Ramos (cell line): ENCODE results near the gene LRRC46.

ENCODE experiments used
- in situ Hi-C: fragments of 300-500 bp; cut with MboI; formaldehyde crosslinking; loops from one replicate; pipeline ENCODE4 v1.14.3; 2022; ENCODE audit warnings: low sequenced_read_pairs; ENCODE audit not compliant: unreplicated experiment

LRRC46 gene

GRCh38 chr17:47808830-47809480 is 22.5 kb upstream of the LRRC46 start:
- in situ Hi-C loops, result no loop called here

- in situ Hi-C loops, result no loop called here
Observed at GRCh38 chr17:47810200-47810821, 21.2 kb upstream of the LRRC46 start.

DNA sequence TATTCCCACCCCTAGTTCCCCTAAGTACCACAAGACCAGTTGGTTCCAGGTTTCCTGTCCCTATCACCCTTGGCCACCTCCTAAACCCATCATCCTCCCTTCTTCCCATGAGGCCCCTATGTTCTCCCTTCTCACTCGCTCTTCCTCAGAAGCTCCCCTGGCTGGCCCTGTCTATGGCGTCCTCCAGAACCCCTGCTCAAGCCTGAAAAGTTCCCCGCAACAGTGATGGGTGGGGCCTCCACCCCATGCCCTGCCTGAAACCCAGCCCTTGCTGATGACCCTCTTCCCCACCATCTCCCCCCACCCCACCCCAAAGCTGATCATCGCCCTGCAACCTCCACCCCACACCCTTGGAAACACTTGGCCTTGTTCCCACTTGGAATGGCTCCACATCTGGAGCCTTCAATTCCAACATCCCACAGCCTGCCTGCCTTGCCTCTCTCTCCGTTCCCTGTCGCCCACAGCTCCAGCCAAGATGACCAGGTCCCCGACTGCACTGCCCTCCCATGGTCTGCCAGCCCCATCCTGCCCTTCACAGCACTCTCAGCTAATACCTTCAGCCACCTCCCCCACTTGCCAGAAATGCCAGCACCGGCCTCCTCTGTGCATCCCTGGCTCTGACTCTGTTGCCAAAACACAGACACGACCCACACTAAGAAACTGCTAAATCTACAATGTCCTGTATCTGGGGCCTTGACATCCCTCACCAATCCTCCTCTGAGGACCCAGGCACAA is 20.4 kb upstream of the LRRC46 start:
- in situ Hi-C loops, result no loop called here

GRCh38 chr17:47811709-47812108 is 19.8 kb upstream of the LRRC46 start:
- in situ Hi-C loops, result no loop called here

DNA sequence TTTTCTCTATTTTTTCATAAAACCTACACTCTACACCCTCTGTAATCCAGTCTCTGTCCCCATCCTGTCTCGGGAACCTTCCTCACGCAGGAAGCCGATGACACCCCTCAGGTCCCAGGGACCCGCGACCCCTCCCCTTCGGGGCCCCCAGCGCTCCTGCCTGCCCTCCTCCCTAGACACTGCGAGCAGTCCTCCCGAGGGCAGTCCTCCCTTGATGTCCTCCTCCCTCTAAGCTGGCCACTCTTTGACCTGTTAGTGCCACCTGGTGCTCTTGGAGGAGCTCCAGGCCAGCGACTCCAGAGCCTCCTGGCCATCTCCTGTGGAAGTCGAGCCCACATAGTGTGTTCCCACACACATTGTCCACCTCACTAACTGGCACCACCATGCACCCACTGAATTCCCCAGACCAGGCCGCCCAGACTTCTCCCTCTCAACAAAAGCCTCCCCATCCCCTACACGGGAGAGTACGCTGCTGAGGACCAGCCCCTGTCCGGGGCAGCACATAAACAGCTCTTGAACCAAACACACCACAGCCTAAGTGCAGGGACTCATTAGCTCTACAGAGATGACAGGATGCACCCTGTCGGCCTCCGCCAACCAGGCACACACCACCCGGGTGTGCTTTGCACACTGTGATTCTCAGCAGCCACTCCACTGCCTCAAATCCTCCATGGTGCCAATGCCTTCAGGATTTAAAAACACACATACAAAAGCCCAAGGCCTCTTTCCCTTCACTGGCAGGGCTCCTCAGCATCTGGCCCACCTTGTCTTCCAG is 19.1 kb upstream of the LRRC46 start:
- in situ Hi-C loops, result no loop called here

- in situ Hi-C loops, result no loop called here
Observed at GRCh38 chr17:47813077-47813476, 18.4 kb upstream of the LRRC46 start.

DNA sequence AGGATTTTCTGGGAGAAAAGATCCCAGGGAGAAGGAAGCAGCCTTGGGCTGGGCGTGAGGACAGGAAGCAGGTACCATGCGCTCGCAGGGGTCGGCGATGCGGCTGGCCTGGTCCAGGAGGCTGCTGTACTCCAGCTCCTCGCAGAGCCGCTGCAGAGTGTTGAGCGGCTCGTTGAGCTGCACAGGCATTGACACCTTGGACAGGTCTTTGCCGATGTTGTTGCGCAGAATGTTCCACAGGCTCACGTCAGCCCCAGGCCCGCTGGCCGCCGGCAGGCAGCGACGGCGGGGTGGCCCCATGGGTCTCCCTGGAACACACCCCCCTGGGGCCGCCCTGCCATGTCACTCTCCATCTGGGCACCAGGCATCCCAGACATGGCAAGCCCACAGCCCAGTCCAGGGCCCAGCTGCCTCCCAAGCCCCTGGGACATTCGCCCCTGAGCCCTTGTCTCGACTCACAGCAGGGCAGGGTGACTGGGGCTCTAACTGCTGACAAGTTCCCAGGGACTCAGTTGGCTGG is 17.9 kb upstream of the LRRC46 start:
- in situ Hi-C loops, result no loop called here

DNA sequence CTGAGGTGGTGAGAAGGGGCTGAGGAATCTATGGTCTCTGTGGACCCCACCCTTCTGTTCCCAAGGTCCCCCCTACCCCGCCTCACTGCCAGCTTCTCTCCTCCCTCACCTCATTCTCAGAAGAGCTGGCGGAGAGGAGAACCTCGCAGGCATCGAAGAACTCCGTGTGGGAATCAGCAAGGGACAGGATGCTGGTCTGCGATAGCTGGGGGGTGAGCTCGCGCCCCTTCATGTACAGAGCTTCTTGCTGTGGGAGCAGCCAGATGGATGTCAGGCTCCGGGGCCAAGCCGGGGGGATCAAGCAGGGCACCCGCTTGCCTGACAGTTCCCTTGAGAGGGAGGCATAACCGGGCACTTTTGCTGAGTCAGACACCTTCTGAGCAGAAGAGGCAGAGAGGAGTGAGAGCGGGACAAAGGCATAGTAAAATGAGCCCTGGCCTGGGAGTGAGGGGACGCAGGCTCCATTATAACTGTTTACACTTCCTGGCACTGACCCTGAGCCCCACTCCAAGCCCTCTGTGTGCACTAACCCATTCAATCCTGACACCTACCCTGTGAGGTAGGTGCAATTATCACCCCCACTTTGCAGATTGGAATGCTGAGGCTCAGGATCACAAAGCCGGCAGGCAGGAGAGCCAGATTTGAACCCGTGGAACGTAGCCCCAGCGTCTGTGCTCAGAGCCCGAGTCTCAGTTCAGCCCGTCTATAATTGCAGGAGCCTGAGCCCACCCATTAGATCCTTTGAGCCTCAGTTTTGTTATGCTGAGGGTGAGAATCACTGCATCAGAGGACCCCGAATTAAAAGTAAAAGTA is 16.2 kb upstream of the LRRC46 start:
- in situ Hi-C loops, result no loop called here

DNA sequence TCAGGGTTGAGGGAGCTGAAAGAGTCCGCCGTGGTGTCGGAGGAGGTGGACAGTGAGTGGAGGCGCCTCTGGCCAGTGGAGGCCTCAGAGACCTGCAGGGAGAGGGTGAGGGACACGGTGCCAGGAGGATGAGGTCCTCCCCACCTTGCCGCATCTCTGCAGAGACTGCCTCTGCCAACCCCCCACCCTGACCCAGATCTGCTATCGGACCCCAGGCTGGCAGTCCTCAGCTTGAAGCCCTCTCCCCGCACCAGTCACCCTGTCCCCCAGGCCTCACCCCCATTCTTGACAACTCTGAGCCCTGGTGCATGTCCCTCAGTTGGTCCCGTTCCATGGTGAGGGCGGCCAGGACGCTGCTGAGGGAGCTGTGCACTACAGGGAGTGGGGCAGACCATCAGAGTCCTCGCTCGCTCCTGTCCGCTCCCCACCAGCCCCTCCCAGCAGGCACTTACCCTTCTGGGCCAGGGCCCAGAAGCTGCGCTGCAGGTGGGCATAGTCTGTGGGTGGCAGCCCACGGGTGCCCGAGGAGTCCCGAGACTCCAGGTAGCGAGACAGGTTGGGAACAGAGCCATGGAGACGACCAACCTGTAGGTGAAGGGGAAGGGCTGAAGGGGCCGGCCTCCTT is 15.2 kb upstream of the LRRC46 start:
- in situ Hi-C loops, result no loop called here

DNA sequence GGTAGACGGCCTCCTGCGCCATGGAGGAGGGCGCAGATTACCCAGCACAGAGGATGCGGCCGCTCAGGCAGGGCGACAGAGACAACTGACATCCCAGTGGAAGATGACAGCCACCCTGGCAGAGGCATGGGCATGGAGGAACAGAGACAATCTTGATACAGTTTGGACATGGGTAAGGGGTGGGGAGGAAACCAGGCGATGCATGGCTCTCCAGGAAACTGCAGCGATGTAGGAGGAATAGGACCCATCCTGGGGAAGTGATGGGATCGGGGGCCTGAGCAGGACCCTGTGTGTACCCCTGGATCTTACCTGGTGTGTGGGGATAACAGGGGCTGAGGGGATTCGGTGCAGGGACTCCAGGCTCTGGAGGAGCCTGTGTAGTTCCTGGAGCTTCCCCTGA is 14.5 kb upstream of the LRRC46 start:
- in situ Hi-C loops, result no loop called here

- in situ Hi-C loops, result no loop called here
Observed at GRCh38 chr17:47818002-47818695, 13.3 kb upstream of the LRRC46 start.

DNA sequence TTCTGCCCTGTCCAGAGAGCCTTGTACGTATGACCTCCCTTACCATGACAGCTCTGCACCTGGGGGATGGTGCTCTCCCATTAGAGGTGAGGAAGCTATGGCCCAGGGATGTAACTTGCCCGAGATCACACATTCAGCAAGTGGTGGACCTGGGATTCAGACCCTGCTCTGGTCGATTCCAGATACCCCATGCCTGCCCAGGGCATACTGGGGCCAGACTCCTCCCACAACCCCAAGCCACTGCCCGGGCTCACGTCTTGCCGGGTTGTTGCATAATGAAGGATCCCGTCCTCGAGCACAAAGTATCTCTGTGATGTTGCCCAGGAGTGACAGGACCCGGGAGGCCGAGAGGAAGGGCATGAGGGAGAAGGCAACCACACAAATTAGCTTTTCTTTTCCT is 12.0 kb upstream of the LRRC46 start:
- in situ Hi-C loops, result no loop called here

GRCh38 chr17:47820033-47820789 is 11.3 kb upstream of the LRRC46 start:
- in situ Hi-C loops, result no loop called here

DNA sequence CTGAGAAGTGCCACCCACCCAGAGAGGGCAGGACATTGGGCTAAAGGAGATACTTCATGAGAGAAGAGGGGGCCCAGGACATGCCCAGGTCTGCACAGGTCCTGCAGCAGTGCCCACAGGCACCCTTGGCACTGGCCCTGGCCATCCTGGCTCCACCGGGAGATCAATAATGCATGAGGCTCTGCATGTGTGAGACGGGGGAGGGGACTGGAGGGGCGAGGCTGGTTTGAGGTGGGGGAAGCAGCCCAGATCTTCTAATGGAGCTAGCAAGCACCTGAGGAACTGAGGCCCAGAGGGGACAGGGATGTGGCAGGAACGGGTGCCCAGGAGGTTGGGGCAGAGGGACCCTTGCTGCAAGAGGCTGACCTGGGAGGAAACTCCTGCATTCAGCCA is 10.4 kb upstream of the LRRC46 start:
- in situ Hi-C loops, result no loop called here

DNA sequence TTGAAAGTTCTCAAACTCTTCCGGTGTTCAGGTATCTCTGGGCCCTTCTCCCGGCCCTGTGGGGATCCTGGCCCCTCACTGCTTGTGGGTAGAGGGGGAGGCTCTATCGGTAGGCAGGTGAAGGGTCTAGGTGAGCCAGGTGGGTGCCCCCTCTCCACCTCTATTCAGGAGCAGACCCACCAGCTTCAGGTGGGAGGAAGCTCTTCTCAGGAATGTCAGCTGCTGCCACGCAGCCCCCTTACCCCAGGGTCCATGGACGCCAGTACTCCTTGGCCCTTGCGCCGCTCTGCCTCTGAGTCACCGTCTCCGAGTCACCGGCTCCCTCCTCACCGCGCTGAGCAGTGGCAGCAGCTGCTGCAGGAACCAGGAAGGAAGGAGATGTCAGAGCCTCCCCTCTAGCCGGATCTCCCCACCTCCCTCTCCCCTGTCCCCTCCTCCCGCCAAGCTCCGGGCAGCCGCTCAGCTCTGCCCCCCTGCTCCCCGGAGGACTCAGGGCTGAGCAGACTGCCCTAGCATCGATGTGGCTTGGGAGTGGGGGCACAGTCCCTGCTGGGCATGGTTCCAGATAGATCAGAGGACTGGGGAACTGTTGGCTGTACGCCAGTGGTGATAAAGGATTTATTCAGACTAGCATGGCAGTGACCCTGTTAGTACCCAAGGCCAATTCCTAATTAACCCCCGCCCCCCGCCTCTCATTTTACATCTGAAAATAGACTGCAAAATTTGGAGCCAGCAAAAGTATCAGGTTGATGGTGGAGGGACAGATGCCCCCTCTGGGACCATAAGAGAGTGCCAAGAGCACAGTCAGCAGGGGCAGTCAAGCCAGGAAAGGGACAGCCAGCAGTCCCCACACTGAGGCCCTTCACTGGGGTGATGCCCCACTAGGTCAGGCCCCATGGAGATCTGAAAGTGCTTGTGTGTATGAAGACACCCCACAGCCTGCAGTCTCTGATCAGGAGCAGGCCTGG is 9.8 kb upstream of the LRRC46 start, which contains the start of gene OSBPL7:
OSBPL7 (minus strand) TSS at position 371 of the 968 bp plus-strand sequence. CDS start 1,516 bp downstream, outside the sequence.
- in situ Hi-C loops, result no loop called here

DNA sequence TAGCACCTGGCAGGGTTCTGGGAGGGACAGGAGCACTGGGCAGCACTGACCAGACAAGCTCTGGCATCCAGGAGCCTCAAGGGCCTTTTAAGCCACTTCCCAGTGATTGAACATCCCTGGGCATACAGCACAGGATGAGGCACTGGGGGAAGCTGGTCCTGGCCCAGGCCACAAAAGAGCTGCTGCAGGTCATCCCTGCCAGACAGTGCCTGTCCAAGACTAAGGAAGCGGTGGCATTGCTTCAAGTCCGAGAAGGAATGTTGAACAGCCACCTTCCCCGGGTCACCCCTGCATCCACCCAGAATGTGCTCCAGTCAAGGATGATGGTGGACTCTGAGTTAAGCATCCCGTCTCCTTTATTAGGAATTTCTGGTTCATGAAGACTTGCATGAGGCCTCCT is 8.7 kb upstream of the LRRC46 start:
- in situ Hi-C loops, result no loop called here

GRCh38 chr17:47823519-47823918 is 8.0 kb upstream of the LRRC46 start:
- in situ Hi-C loops, result no loop called here
